Measurements from ENCODE around the gene EIF4G3. TPM values are rescaled to one million over a fixed set of nuclear protein-coding genes. Genes with fewer than 3 reads are reported as not detected.

Gene EIF4G3
- total and polyA plus RNA-seq, 9 of the 15 experiments (the other 6 are each of a cell fraction or from before 2014, with no cell fraction given): 6.7 to 40.5 (median 32.1) TPM

DNA sequence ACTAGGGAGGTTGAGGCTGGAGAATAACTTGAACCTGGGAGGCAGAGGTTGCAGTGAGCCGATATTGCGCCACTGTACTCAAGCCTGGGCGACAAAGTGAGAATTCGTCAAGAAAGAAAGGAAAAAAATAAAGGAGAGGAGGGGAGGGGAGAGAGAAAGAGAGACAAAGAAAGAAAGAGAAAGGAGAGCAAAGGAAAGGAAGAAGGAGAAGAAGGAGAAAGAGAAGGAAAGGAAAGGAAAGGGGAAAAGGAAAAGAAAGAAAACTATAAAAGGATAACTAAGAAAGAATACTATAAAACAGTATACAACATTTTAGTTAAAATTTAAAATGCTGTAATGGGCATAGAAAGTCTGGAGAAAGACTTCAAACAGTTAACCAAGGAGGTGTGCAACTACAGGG is 33.6 kb downstream of the EIF4G3 start:
- H3K9me1 ChIP-seq (ENCODE audit: control insufficient read depth, insufficient read depth, low read length): no peaks in the 10 kb centered on the region
- ChIA-PET POLR2A (interaction anchor here (0.7 kb wide), 1 partner anchor 176 kb away, joined by 5 read pairs; no protein-coding TSS in a partner anchor), CTCF (ENCODE audit: low intra/inter-chr PET ratio) (no interaction called here)
- FAIRE-seq (no peak), ATAC-seq (no peak), DNase-seq (ENCODE audit: extremely low read depth in 1 of 4, low spot score in 3 of 4) (no peak)
- no peaks in the 10 kb centered on the region for H3K9me3 ChIP-seq (replicated peaks; ENCODE audit: control insufficient read depth, insufficient read depth, low read depth, low read length)
- H3K4me1 ChIP-seq (replicated peaks in 1 of 2; ENCODE audit: control insufficient read depth in 2 of 2, insufficient read depth in 2 of 2, low read length in 2 of 2): no peaks in the 10 kb centered on the region
- H3K9ac ChIP-seq (ENCODE audit: insufficient read depth in 1 of 2, low read depth in 2 of 2, low read length in 2 of 2): no peak overlapping the region
- H3K79me2 ChIP-seq (ENCODE audit: control insufficient read depth, insufficient read depth, low read length): no peaks in the 10 kb centered on the region
- H2AFZ ChIP-seq (ENCODE audit: low read depth, low read length): no peak overlapping the region
- no peak overlapping the region for H3K4me2 ChIP-seq (ENCODE audit: insufficient read depth, low read length)
- H4K20me1 ChIP-seq (replicated peaks; ENCODE audit: control insufficient read depth, insufficient read depth, low read length): no peaks in the 10 kb centered on the region
- H3K4me3 ChIP-seq: no peak overlapping the region
- BruUV-seq (replicated peaks): no TSS peak
- no peaks in the 10 kb centered on the region for H3K27me3 ChIP-seq (ENCODE audit: control insufficient read depth in 2 of 2, insufficient read depth in 2 of 2, low read length in 2 of 2)
- no peak overlapping the region for H3K27ac ChIP-seq (ENCODE audit: extremely low read depth, low read depth, low read length)
- WGBS (ENCODE audit: insufficient coverage, low coverage, missing lambda C conversion rate): 94% methylated on average over 4 of the region's 4 CpGs
- intact Hi-C loops (cut with micrococcal nuclease): no loop called here
- in situ Hi-C loops (cut with MboI): no loop called here
- peaks cover 9% of the 10 kb centered on the region; the same call in 2 of the 3 replicates for H3K36me3 ChIP-seq (ENCODE audit: control insufficient read depth, insufficient read depth, low read length)
- TF ChIP-seq NONO (IDR thresholded peaks at IDR 0.05; ENCODE audit: low read depth in 2 of 2, low read length in 1 of 2) (no peak), NCOA4 (IDR thresholded peaks at IDR 0.05; ENCODE audit: partially characterized antibody) (no peak), EZH2 (IDR thresholded peaks at IDR 0.05; ENCODE audit: borderline replicate concordance, low read depth, low read length) (no peak), ARHGAP35 (IDR thresholded peaks at IDR 0.05; ENCODE audit: partially characterized antibody) (no peak), PTRF (tag; IDR thresholded peaks at IDR 0.05) (no peak), ZNF124 (CRISPR knock-in tag; IDR thresholded peaks at IDR 0.05) (no peak), MCM5 (IDR thresholded peaks at IDR 0.05; ENCODE audit: low read depth) (no peak), LARP7 (IDR thresholded peaks at IDR 0.05) (0 out of 2 replicates have a peak, but pooled peaks have one; percentile 19), PCBP2 (IDR thresholded peaks at IDR 0.05; ENCODE audit: low read depth, low read length, poor library complexity, severe bottlenecking) (no peak)
- TF ChIP-seq, protein P1, sequence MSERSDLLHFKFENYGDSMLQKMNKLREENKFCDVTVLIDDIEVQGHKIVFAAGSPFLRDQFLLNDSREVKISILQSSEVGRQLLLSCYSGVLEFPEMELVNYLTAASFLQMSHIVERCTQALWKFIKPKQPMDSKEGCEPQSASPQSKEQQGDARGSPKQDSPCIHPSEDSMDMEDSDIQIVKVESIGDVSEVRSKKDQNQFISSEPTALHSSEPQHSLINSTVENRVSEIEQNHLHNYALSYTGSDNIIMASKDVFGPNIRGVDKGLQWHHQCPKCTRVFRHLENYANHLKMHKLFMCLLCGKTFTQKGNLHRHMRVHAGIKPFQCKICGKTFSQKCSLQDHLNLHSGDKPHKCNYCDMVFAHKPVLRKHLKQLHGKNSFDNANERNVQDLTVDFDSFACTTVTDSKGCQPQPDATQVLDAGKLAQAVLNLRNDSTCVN (CRISPR knock-in tag; IDR thresholded peaks at IDR 0.05): 0 out of 2 replicates have a peak, but pooled peaks have one; percentile 65
- TF ChIP-seq, protein P2, sequence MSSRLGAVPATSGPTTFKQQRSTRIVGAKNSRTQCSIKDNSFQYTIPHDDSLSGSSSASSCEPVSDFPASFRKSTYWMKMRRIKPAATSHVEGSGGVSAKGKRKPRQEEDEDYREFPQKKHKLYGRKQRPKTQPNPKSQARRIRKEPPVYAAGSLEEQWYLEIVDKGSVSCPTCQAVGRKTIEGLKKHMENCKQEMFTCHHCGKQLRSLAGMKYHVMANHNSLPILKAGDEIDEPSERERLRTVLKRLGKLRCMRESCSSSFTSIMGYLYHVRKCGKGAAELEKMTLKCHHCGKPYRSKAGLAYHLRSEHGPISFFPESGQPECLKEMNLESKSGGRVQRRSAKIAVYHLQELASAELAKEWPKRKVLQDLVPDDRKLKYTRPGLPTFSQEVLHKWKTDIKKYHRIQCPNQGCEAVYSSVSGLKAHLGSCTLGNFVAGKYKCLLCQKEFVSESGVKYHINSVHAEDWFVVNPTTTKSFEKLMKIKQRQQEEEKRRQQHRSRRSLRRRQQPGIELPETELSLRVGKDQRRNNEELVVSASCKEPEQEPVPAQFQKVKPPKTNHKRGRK (tag; IDR thresholded peaks at IDR 0.05): peak; percentile 81
- TF ChIP-seq, protein P3, sequence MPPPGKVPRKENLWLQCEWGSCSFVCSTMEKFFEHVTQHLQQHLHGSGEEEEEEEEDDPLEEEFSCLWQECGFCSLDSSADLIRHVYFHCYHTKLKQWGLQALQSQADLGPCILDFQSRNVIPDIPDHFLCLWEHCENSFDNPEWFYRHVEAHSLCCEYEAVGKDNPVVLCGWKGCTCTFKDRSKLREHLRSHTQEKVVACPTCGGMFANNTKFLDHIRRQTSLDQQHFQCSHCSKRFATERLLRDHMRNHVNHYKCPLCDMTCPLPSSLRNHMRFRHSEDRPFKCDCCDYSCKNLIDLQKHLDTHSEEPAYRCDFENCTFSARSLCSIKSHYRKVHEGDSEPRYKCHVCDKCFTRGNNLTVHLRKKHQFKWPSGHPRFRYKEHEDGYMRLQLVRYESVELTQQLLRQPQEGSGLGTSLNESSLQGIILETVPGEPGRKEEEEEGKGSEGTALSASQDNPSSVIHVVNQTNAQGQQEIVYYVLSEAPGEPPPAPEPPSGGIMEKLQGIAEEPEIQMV (tag; conservative IDR thresholded peaks at IDR 0.05; ENCODE audit: low read depth): 0 out of 2 replicates have a peak, but pooled peaks have one; percentile 23
- TF ChIP-seq, protein P4, sequence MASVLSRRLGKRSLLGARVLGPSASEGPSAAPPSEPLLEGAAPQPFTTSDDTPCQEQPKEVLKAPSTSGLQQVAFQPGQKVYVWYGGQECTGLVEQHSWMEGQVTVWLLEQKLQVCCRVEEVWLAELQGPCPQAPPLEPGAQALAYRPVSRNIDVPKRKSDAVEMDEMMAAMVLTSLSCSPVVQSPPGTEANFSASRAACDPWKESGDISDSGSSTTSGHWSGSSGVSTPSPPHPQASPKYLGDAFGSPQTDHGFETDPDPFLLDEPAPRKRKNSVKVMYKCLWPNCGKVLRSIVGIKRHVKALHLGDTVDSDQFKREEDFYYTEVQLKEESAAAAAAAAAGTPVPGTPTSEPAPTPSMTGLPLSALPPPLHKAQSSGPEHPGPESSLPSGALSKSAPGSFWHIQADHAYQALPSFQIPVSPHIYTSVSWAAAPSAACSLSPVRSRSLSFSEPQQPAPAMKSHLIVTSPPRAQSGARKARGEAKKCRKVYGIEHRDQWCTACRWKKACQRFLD (CRISPR knock-in tag; IDR thresholded peaks at IDR 0.05): no peak

Data from K562 (cell line).